Fibroblast of upper back skin (primary cell): Measurements from ENCODE around the gene AGBL1.

Experiments used
- DNase-seq: peaks from one replicate; pipeline ENCODE4 v3.0.0-alpha.2; 2013

The AGBL1 gene

GRCh38 chr15:86903642-86904421, 824.2 kb downstream of the AGBL1 start:
- DNase-seq: no peak

- no peak for DNase-seq
These were observed 826.1 kb downstream of the AGBL1 start for GRCh38 chr15:86905625-86906256.

GRCh38 chr15:86906376-86906775, 826.7 kb downstream of the AGBL1 start:
- DNase-seq: no peak

- DNase-seq: no peak
These were observed 831.4 kb downstream of the AGBL1 start for GRCh38 chr15:86911022-86911421.

GRCh38 chr15:86912661-86913060, 833.0 kb downstream of the AGBL1 start:
- DNase-seq: no peak

- DNase-seq: peak; percentile 64
These were observed 836.2 kb downstream of the AGBL1 start for GRCh38 chr15:86915811-86916331.

- DNase-seq: no peak
These were observed 837.1 kb downstream of the AGBL1 start for GRCh38 chr15:86916671-86917360.

GRCh38 chr15:86917361-86917671, 837.6 kb downstream of the AGBL1 start:
- no peak for DNase-seq

GRCh38 chr15:86919581-86919980, 839.9 kb downstream of the AGBL1 start:
- DNase-seq: no peak

GRCh38 chr15:86929461-86929860, 849.8 kb downstream of the AGBL1 start:
- no peak for DNase-seq

- DNase-seq: no peak
These were observed 852.8 kb downstream of the AGBL1 start for GRCh38 chr15:86932456-86932855.

GRCh38 chr15:86935841-86936240, 856.2 kb downstream of the AGBL1 start:
- DNase-seq: no peak

GRCh38 chr15:86942285-86942684, 862.6 kb downstream of the AGBL1 start:
- no peak for DNase-seq

GRCh38 chr15:86948719-86949118, 869.0 kb downstream of the AGBL1 start:
- no peak for DNase-seq

GRCh38 chr15:86959254-86959653, 879.6 kb downstream of the AGBL1 start:
- no peak for DNase-seq

- no peak for DNase-seq
These were observed 882.0 kb downstream of the AGBL1 start for GRCh38 chr15:86961669-86962068.

GRCh38 chr15:86964271-86964670, 884.6 kb downstream of the AGBL1 start:
- DNase-seq: no peak

- no peak for DNase-seq
These were observed 888.6 kb downstream of the AGBL1 start for GRCh38 chr15:86968244-86968643.

GRCh38 chr15:86969364-86969763, 889.7 kb downstream of the AGBL1 start:
- DNase-seq: no peak

- no peak for DNase-seq
These were observed 893.7 kb downstream of the AGBL1 start for GRCh38 chr15:86973284-86973844.

- no peak for DNase-seq
These were observed 908.4 kb downstream of the AGBL1 start for GRCh38 chr15:86988033-86988432.

- DNase-seq: peak; percentile 78
These were observed 942.1 kb downstream of the AGBL1 start for GRCh38 chr15:87021751-87022150.

- peak; percentile 25 for DNase-seq
These were observed 952.0 kb downstream of the AGBL1 start for GRCh38 chr15:87031540-87032230.
